Fibroblast of the aortic adventitia (primary cell): Measurements from ENCODE around the gene TMEM115. TPM values are rescaled to one million over a fixed set of nuclear protein-coding genes. Genes with fewer than 3 reads are reported as not detected.
A peak's percentile ranks its signal among the peaks of the same experiment; 100 is the strongest.

Experiments
- DNase-seq: peaks from one replicate; pipeline ENCODE4 v3.0.0-alpha.2; 2010; ENCODE audit warnings: low read depth
- H3K4me3 ChIP-seq: 2 replicates; pipeline ENCODE4 v1.5.1; 2011; ENCODE audit warnings: low read depth, mild to moderate bottlenecking, control low read depth, low read length, moderate library complexity
- total RNA-seq: library from RNA; depleted of rRNA; stranded (reverse); fragments of >200 nt; gene quantifications from 2 replicates; pipeline ENCODE4 v1.2.3, GENCODE V29; 2012; ENCODE audit warnings: low replicate concordance
- TF ChIP-seq, protein P1 (sequence below): IDR thresholded peaks from 2 replicates; pipeline ENCODE4 v1.5.1; 2011; ENCODE audit warnings: mild to moderate bottlenecking, low read length, control low read depth, inconsistent platforms; ENCODE audit not compliant: insufficient read depth

The TMEM115 gene
- total RNA-seq, 1 donor, result 47.9 TPM

DNA sequence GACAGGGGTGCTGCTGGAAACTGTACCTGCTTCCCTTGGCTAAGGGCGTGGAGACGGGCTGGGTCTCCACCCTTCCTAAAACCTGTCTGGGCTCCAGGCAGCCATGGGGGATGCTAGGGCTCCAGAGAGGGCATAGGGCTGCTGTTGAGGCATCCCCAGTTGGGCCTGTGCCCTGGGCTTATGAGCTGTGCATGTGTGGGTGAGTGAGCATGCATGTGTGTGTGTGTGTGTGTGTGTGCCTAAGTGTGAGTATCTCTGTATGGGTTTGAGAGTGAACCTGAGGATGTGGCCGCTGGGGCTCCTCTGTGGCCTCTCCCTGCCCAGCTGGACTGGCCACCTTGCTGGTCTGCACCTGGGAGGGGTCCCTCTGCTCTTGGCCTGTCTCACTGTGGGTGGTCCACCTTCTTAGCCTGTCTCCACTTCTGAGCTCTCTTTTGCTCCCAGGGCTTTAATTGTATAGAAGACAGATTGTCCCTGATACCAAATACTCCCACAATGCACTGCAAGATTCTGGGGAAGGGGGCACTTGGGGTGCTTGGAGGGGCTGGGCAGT lies 11.9 kb upstream of the TMEM115 start:
- peak; percentile 28 for DNase-seq
- H3K4me3 ChIP-seq, result no peak overlapping the region
- TF ChIP-seq, protein P1, sequence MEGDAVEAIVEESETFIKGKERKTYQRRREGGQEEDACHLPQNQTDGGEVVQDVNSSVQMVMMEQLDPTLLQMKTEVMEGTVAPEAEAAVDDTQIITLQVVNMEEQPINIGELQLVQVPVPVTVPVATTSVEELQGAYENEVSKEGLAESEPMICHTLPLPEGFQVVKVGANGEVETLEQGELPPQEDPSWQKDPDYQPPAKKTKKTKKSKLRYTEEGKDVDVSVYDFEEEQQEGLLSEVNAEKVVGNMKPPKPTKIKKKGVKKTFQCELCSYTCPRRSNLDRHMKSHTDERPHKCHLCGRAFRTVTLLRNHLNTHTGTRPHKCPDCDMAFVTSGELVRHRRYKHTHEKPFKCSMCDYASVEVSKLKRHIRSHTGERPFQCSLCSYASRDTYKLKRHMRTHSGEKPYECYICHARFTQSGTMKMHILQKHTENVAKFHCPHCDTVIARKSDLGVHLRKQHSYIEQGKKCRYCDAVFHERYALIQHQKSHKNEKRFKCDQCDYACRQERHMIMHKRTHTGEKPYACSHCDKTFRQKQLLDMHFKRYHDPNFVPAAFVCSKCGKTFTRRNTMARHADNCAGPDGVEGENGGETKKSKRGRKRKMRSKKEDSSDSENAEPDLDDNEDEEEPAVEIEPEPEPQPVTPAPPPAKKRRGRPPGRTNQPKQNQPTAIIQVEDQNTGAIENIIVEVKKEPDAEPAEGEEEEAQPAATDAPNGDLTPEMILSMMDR, result no peak

DNA sequence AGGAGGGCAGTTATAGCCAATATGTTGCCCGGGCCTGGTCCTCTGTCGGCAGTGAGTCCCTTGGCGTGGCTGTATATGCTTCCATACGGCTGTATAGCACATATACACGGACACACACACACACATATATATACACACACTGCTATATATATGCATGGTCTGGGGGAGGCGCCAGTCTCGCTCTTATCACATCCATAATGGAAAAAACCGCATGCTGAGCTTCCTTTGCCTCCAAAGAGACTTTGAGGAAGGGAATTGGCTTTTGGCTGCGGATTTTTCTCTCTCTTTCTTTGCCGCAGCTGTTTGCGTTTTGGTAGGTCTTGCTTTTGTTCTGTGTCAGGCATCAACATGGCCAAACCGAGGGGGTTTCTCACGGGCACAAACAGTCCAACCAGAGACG lies 11.3 kb upstream of the TMEM115 start:
- TF ChIP-seq, protein P1, result no peak
- DNase-seq, result no peak
- H3K4me3 ChIP-seq, result no peak overlapping the region

DNA sequence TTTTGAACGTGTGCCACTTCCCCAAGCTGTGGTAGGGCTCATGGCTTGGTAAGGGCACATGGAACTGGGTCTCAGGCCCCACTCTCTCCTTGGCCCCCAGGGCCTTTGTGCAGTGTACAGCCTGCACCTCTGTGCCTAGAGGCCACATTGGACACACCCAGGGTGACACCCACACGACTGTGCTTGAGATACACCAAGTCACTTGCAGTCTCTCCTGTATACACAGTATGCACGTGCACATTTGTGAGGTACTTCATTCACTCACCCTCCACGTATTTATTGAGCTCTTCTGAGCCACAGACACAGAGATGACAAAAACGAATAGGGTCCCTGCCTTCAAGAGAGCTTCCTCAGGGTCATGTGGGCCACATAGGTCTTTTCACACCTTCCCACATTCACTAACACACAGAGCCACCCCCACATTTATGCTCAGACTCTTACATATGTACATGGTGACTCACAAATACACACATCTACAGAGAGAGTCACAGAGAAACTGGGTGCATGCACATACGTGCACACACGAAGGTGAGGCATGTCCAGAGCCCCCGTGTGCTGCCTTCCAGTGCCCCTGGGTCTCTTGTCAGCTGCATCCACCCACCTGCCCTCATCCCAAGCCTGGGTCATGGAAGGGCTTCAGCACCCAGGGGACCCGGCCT lies 9.8 kb upstream of the TMEM115 start:
- DNase-seq, result no peak
- TF ChIP-seq, protein P1, result no peak
- H3K4me3 ChIP-seq, result no peak overlapping the region

DNA sequence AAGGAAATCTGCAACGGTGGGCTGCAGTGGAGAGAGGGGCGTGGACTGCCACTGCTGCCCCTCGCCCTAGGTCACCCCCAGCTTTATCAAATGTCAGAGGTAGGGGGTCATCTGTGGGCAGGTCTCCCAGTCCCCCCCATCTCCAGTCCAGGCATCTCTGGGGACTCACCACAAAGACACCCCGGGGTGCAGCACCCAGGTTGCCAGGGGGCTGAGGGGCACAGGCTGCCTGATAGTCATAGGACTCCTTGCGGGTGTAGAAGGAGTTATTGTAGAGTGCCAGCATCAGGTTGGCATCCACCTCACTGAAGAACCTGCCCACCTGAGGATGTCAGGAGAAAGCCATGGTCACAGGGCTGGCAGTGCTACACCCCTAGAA lies 6.5 kb upstream of the TMEM115 start:
- no peak overlapping the region for H3K4me3 ChIP-seq
- no peak for DNase-seq
- TF ChIP-seq, protein P1, result no peak

DNA sequence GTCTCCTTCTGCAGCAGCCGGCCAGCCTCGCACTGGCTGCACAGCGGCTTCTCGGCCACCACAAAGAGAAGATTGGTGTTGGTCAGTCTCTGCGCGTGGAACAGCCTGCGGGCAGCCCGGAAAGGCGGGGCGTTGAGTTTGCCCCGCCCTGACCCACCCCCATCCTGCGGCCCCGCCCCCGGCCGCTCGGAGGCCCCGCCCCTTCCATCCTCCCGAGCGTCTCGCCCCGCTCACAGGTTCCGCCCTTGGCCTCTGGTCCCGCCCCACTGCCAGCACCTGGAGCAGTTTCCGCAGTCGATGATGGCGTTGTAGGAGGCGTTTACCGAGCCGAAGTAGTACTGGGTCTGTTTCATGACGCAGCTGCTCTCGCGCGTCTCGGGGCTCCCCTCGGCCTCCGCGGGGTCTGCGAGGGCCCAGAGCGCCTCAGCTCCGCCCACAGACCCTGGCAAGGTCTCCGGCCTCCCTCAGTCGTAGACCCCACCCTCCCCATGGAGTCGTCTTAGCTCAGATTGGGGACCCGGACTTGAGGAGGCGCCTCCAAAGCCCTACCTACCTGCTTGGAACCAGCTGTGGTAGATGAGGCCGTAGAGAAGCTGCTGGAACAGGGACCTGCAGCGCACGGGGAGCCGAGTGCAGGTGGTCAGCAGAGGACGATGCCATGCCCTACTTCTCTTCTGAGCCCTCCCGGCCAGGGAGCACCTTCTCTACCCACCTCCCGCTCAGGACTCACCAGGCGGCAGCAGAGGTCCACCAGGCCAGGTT lies 5.9 kb upstream of the TMEM115 start:
- peak overlapping the region; percentile 63 for H3K4me3 ChIP-seq
- DNase-seq, result peak; percentile 46
- TF ChIP-seq, protein P1, result no peak

DNA sequence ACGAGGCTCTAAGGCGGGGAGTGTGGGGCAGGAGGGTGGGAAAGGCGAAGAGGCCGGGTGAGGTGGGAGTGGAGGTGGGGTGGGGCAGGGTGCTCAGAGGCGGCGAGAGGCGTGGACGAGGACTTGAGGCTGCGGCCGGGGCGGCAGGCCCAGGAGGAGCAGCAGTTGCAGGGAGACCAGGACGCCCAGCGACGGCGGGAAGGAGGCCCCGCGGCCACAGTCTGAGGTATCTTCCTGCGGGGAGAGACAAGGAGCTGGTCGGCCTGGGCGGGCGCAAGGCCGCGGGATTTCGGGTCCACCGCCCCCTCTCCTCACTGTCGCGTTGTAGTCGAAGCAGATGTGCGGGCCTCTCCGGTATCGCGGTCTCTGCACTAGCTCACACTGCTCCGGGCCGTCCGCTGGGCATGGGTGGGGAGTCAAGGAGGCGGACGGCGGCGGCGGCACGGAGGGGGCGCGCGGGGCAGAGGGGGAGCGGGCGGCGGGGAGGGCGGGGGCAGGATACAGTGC lies 5.3 kb upstream of the TMEM115 start:
- H3K4me3 ChIP-seq, result peak overlapping the region; percentile 63
- no peak for DNase-seq
- TF ChIP-seq, protein P1, result no peak
